ENCODE measurements around the gene FBXO45. TPM values are rescaled to one million over a fixed set of nuclear protein-coding genes. Genes with fewer than 3 reads are reported as not detected.
"Not testable (repeated sequence)": the region's sequence is repeated elsewhere in the genome, so short reads cannot be mapped to it uniquely, and the experiment has no call there.

FBXO45 gene
- total and polyA plus RNA-seq, 4 donors = 1.6 to 7.7 (median 3.6) TPM

DNA sequence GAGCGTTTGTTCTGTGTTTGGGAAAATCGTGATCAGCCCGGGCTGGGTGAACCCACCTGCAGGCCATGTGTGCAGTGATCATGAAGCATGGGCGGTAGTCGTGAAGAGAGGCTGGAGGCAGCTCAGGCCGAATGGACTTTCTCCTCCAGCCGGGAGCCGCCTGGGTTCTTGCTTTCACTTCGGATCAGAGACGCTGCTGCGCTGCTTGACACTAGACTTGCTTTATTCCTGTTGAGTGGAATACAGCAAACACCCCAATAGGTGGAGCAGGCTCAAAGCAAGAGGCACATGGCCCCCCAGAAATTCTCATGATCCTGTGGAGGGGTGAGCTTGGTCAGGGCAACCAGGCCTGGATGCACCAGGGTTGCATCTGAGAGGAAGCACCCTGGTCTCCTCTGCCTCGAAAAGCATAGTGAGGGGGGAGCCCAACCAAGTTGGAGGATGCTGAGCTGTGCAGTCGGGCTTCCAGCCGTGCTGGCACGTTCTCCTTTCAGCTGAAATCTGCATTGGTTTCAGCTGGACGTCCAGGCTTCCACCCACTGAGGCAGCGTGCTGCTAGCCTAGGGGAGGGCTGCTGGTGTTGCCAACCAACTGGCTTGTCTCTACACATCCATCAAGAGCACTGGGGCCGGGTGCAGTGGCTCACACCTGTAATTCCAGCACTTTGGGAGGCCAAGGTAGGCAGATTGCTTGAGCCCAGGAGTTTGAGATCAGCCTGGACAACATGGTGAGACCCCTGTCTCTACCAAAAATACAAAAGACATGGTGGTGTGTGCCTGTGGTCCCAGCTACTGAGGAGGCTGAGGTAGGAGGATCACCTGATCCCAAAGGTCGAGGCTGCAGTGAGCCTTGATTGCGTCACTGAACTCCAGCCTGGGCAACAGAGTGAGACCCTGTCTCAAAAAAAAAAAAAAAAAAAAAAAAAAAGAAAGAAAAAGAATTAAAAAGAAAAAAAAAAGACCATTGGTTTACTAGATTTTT, 68.2 kb downstream of the FBXO45 start (continued):
- TF ChIP-seq HNF4A (conservative IDR thresholded peaks at IDR 0.05) = no peak

- not testable (repeated sequence) for H3K9me3 ChIP-seq (ENCODE audit: control insufficient read depth in 4 of 4, low read length in 3 of 4); H3K9ac ChIP-seq (ENCODE audit: low read depth in 1 of 2, low read length in 2 of 2); H3K4me3 ChIP-seq (ENCODE audit: low read depth in 1 of 3, low read length in 3 of 3); H3K36me3 ChIP-seq (ENCODE audit: control insufficient read depth in 4 of 4, insufficient read depth in 3 of 4, low read depth in 1 of 4, low read length in 3 of 4); H3K27me3 ChIP-seq (ENCODE audit: control insufficient read depth in 4 of 4, insufficient read depth in 4 of 4, low read length in 3 of 4); H3K4me1 ChIP-seq (ENCODE audit: control insufficient read depth in 4 of 4, insufficient read depth in 4 of 4, low read length in 3 of 4); DNase-seq (ENCODE audit: low spot score); H3K27ac ChIP-seq (ENCODE audit: low read depth in 1 of 2, low read length in 2 of 2)
- WGBS = 85% methylated on average over 4 of the region's 4 CpGs
These were observed 69.5 kb downstream of the FBXO45 start for GRCh38 chr3:196637941-196638340.

Small RNAs within 50 kb of the gene (small RNA-seq; reads per million reads assigned to genes)
- gene RPS29P3 = 0.07 reads per million

Other genes starting within 250 kb of the FBXO45 start
- not detected for gene TM4SF19, start 230.3 kb upstream of the FBXO45 start, total RNA-seq
- gene TM4SF19, start 230.3 kb upstream of the FBXO45 start, polyA plus RNA-seq = not detected
- 10 to 100 TPM in 1 of 2 donors, 1 to 10 TPM in 1; 9.6 to 15.5 TPM for gene UBXN7, start 136.2 kb upstream of the FBXO45 start, total RNA-seq
- 1 to 10 TPM; 2.9 to 5.8 TPM for gene UBXN7, start 136.2 kb upstream of the FBXO45 start, polyA plus RNA-seq
- gene RNF168, start 64.9 kb upstream of the FBXO45 start, total RNA-seq = 10 to 100 TPM in 1 of 2 donors, 1 to 10 TPM in 1; 9.2 to 10.0 TPM
- 1 to 10 TPM; 3.4 to 5.5 TPM for gene RNF168, start 64.9 kb upstream of the FBXO45 start, polyA plus RNA-seq
- under 1 TPM in 1 of 2 donors, not detected in 1; 0.05 TPM for gene SMCO1, start 53.3 kb upstream of the FBXO45 start, total RNA-seq
- not detected for gene SMCO1, start 53.3 kb upstream of the FBXO45 start, polyA plus RNA-seq
- gene WDR53, start 106 bp upstream of the FBXO45 start, total RNA-seq = 1 to 10 TPM; 2.7 to 3.6 TPM
- 1 to 10 TPM; 3.4 to 4.5 TPM for gene WDR53, start 106 bp upstream of the FBXO45 start, polyA plus RNA-seq
- 1 to 10 TPM; 2.7 to 9.2 TPM for gene NRROS, start 71.0 kb downstream of the FBXO45 start, total RNA-seq
- 1 to 10 TPM in 1 of 2 donors, under 1 TPM in 1; 0.82 to 3.4 TPM for gene NRROS, start 71.0 kb downstream of the FBXO45 start, polyA plus RNA-seq
- gene CEP19, start 143.6 kb downstream of the FBXO45 start, total RNA-seq = under 1 TPM; 0.59 to 0.79 TPM
- under 1 TPM; 0.44 to 0.75 TPM for gene CEP19, start 143.6 kb downstream of the FBXO45 start, polyA plus RNA-seq
- gene PIGX, start 143.7 kb downstream of the FBXO45 start, total RNA-seq = 10 to 100 TPM in 1 of 2 donors, 1 to 10 TPM in 1; 7.1 to 10.0 TPM
- gene PIGX, start 143.7 kb downstream of the FBXO45 start, polyA plus RNA-seq = 1 to 10 TPM; 5.1 to 6.0 TPM
- gene PAK2, start 171.2 kb downstream of the FBXO45 start, total RNA-seq = 10 to 100 TPM; 30.4 to 44.3 TPM
- 10 to 100 TPM; 16.0 to 19.4 TPM for gene PAK2, start 171.2 kb downstream of the FBXO45 start, polyA plus RNA-seq

Data from liver (tissue), 10 donors.